Neural progenitor cell (in vitro differentiated cells): Measurements from ENCODE around the gene MSANTD4. TPM values are rescaled to one million over a fixed set of nuclear protein-coding genes. Genes with fewer than 3 reads are reported as not detected.

ENCODE experiments used
- DNase-seq: peaks from one replicate; pipeline ENCODE4 v3.0.0-alpha.2; 2016; ENCODE audit warnings: low spot score
- H2AFZ ChIP-seq: fragments of 200-600 bp; sonication (generic); replicated peaks from 2 replicates; pipeline ENCODE4 v1.6.1; 2016; ENCODE audit warnings: antibody characterized with exemption
- H3F3A ChIP-seq: fragments of 200-600 bp; sonication (generic); 2 replicates; pipeline ENCODE4 v1.6.1; 2016; ENCODE audit warnings: antibody characterized with exemption, low read depth
- H3K27ac ChIP-seq: fragments of 200-600 bp; sonication (generic); 2 replicates; pipeline ENCODE4 v1.5.1; 2016; ENCODE audit warnings: mild to moderate bottlenecking
- H3K27me3 ChIP-seq: fragments of 200-600 bp; sonication (generic); 2 replicates; pipeline ENCODE4 v1.6.1; 2016; ENCODE audit warnings: mild to moderate bottlenecking, moderate library complexity
- H3K36me3 ChIP-seq: fragments of 200-600 bp; sonication (generic); 2 replicates; pipeline ENCODE4 v1.5.1; 2016
- H3K4me1 ChIP-seq: fragments of 200-600 bp; sonication (generic); 2 replicates; pipeline ENCODE4 v1.6.1; 2016; ENCODE audit warnings: mixed run types
- H3K4me2 ChIP-seq: fragments of 200-600 bp; sonication (generic); 2 replicates; pipeline ENCODE4 v1.6.1; 2016
- H3K4me3 ChIP-seq: fragments of 200-600 bp; sonication (generic); 2 replicates; pipeline ENCODE4 v1.5.1; 2016
- H3K79me2 ChIP-seq: fragments of 200-600 bp; sonication (generic); 2 replicates; pipeline ENCODE4 v1.6.1; 2016; ENCODE audit warnings: low read depth
- H3K9ac ChIP-seq: fragments of 200-600 bp; sonication (generic); 2 replicates; pipeline ENCODE4 v1.6.1; 2016
- H3K9me3 ChIP-seq: fragments of 200-600 bp; sonication (generic); 2 replicates; pipeline ENCODE4 v1.5.1; 2016; ENCODE audit warnings: low read depth
- H4K20me1 ChIP-seq: fragments of 200-600 bp; sonication (generic); 2 replicates; pipeline ENCODE4 v1.6.1; 2016; ENCODE audit warnings: low read depth
- H3K27ac Mint-ChIP-seq: 3 replicates; pipeline ENCODE4 v1.8.0; 2021; ENCODE audit warnings: mixed read lengths
- H3K27me3 Mint-ChIP-seq: 2 replicates; pipeline ENCODE4 v1.8.0; 2022; ENCODE audit warnings: low read depth, mild to moderate bottlenecking, inconsistent platforms, moderate library complexity, mixed read lengths; ENCODE audit not compliant: insufficient read depth
- H3K36me3 Mint-ChIP-seq: 3 replicates; pipeline ENCODE4 v1.8.0; 2021; ENCODE audit warnings: mixed read lengths
- H3K4me1 Mint-ChIP-seq: 3 replicates; pipeline ENCODE4 v1.8.0; 2021; ENCODE audit warnings: mixed read lengths
- H3K4me3 Mint-ChIP-seq: 3 replicates; pipeline ENCODE4 v1.8.0; 2021; ENCODE audit warnings: mild to moderate bottlenecking, moderate library complexity, mixed read lengths
- H3K9me3 Mint-ChIP-seq: 3 replicates; pipeline ENCODE4 v1.8.0; 2020; ENCODE audit warnings: mixed read lengths
- EZH2 ChIP-seq: fragments of 200-600 bp; sonication (generic); IDR thresholded peaks from 2 replicates; pipeline ENCODE4 v1.6.1; 2017; ENCODE audit warnings: antibody characterized with exemption, mild to moderate bottlenecking, moderate library complexity
- EZH2phosphoT487 ChIP-seq: fragments of 200-600 bp; sonication (generic); IDR thresholded peaks from 2 replicates; pipeline ENCODE4 v1.6.1; 2017; ENCODE audit warnings: antibody characterized with exemption
- total RNA-seq: library from RNA; depleted of rRNA; stranded (reverse); fragments of >200 nt; gene quantifications from 2 replicates; pipeline ENCODE4 v1.2.3, GENCODE V29; 2015; ENCODE audit warnings: low replicate concordance
- TF ChIP-seq, protein P1 (sequence below): fragments of 200-600 bp; sonication (generic); IDR thresholded peaks from 2 replicates; pipeline ENCODE4 v1.5.1; 2017; ENCODE audit warnings: antibody characterized with exemption, mild to moderate bottlenecking

The MSANTD4 gene
- total RNA-seq = 27.4 and 40.3 TPM in 2 replicates

- Histone ChIP-seq H3K4me2 (peak within 1 kb of the TSS; percentile 85), H3K36me3 (no peaks in the 10 kb centered on the region), H3K27me3 (no peaks in the 10 kb centered on the region), H3K9me3 (no peaks in the 10 kb centered on the region), H3K4me3 (peak within 1 kb of the TSS; percentile 92), H3K9ac (peak within 1 kb of the TSS; percentile 56), H3K79me2 (peaks cover 49% of the 10 kb centered on the region), H3K27ac (no peak within 1 kb of the TSS), H2AFZ (peak within 1 kb of the TSS; percentile 89), H4K20me1 (no peaks in the 10 kb centered on the region), H3F3A (no peaks in the 10 kb centered on the region), H3K4me1 (peaks cover 21% of the 10 kb centered on the region)
- no peak for TF ChIP-seq EZH2
- no peak for TF ChIP-seq EZH2phosphoT487
- TF ChIP-seq, protein P1, sequence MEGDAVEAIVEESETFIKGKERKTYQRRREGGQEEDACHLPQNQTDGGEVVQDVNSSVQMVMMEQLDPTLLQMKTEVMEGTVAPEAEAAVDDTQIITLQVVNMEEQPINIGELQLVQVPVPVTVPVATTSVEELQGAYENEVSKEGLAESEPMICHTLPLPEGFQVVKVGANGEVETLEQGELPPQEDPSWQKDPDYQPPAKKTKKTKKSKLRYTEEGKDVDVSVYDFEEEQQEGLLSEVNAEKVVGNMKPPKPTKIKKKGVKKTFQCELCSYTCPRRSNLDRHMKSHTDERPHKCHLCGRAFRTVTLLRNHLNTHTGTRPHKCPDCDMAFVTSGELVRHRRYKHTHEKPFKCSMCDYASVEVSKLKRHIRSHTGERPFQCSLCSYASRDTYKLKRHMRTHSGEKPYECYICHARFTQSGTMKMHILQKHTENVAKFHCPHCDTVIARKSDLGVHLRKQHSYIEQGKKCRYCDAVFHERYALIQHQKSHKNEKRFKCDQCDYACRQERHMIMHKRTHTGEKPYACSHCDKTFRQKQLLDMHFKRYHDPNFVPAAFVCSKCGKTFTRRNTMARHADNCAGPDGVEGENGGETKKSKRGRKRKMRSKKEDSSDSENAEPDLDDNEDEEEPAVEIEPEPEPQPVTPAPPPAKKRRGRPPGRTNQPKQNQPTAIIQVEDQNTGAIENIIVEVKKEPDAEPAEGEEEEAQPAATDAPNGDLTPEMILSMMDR = no peak
- Mint-ChIP-seq H3K9me3 (no peaks in the 10 kb centered on the region), H3K27ac (peak within 1 kb of the TSS; percentile 98), H3K36me3 (peaks cover 12% of the 10 kb centered on the region), H3K4me1 (peaks cover 22% of the 10 kb centered on the region), H3K4me3 (peak within 1 kb of the TSS; percentile 99), H3K27me3 (no peaks in the 10 kb centered on the region)
- peak; percentile 99 for DNase-seq
Measured at GRCh38 chr11:106021967-106022794, at the start of gene MSANTD4. TSS of gene MSANTD4 (minus strand) at chr11:106022240. CDS start at chr11:106010917, 11,323 bp downstream.

DNA sequence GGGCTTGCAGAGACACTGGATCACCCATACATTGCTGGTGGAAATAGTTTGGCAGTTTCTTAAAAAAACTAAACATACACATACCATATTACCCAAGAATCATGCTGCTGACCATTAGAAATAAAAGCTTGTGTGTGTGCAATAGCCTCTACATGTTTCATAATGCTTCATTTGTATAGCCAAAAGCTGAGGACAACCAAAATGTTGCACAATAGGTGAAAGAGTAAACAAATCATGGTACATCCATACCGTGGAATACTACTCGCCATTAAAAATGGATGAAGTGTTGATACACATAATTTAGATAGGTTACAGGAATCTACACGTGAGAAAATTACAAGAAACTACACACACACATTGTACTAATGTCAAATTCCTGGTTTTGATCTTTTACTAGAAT, 48.6 kb upstream of the MSANTD4 start:
- no peak overlapping the region for H2AFZ ChIP-seq
- no peak overlapping the region for H3K27ac ChIP-seq
- TF ChIP-seq EZH2phosphoT487 (no peak), EZH2 (no peak)
- TF ChIP-seq, protein P1 = no peak
- no peak for DNase-seq
- no peaks in the 10 kb centered on the region for H3F3A ChIP-seq
- no peak overlapping the region for H3K4me3 Mint-ChIP-seq
- H4K20me1 ChIP-seq = no peaks in the 10 kb centered on the region
- H3K4me2 ChIP-seq = no peak overlapping the region
- H3K36me3 Mint-ChIP-seq = peaks cover 2% of the 10 kb centered on the region
- H3K4me3 ChIP-seq = no peak overlapping the region
- no peaks in the 10 kb centered on the region for H3K4me1 ChIP-seq
- no peak overlapping the region for H3K27ac Mint-ChIP-seq
- peaks cover 4% of the 10 kb centered on the region for H3K4me1 Mint-ChIP-seq
- peaks cover 3% of the 10 kb centered on the region for H3K79me2 ChIP-seq
- H3K9me3 ChIP-seq = no peaks in the 10 kb centered on the region
- H3K9ac ChIP-seq = no peak overlapping the region
- H3K27me3 Mint-ChIP-seq = no peaks in the 10 kb centered on the region
- no peaks in the 10 kb centered on the region for H3K36me3 ChIP-seq
- no peaks in the 10 kb centered on the region for H3K27me3 ChIP-seq
- H3K9me3 Mint-ChIP-seq = no peaks in the 10 kb centered on the region

GRCh38 chr11:106063009-106063408, 41.0 kb upstream of the MSANTD4 start:
- Histone ChIP-seq H2AFZ (no peak overlapping the region), H3K4me3 (no peak overlapping the region), H3K36me3 (no peaks in the 10 kb centered on the region), H3K4me2 (no peak overlapping the region), H3K4me1 (peaks cover 9% of the 10 kb centered on the region), H3K27ac (no peak overlapping the region), H3F3A (no peaks in the 10 kb centered on the region), H3K79me2 (no peaks in the 10 kb centered on the region), H3K27me3 (no peaks in the 10 kb centered on the region), H4K20me1 (no peaks in the 10 kb centered on the region), H3K9me3 (no peaks in the 10 kb centered on the region), H3K9ac (no peak overlapping the region)
- Mint-ChIP-seq H3K36me3 (peaks cover 5% of the 10 kb centered on the region), H3K4me1 (peaks cover 3% of the 10 kb centered on the region), H3K9me3 (no peaks in the 10 kb centered on the region), H3K27me3 (no peaks in the 10 kb centered on the region), H3K4me3 (no peak overlapping the region), H3K27ac (no peak overlapping the region)
- no peak for TF ChIP-seq EZH2phosphoT487
- TF ChIP-seq, protein P1 = no peak
- TF ChIP-seq EZH2 = no peak
- no peak for DNase-seq
